ENCODE measurements around the gene TMEM89. TPM values are rescaled to one million over a fixed set of nuclear protein-coding genes. Genes with fewer than 3 reads are reported as not detected.

The TMEM89 gene
- total RNA-seq, 1 donor from 2014 or later: 0.70 TPM

- Mint-ChIP-seq H3K27ac (ENCODE audit: unreplicated experiment) (no peak overlapping the region), H3K9me3 (ENCODE audit: low read depth) (no peaks in the 10 kb centered on the region), H3K4me1 (ENCODE audit: low read depth) (peaks cover 15% of the 10 kb centered on the region), H3K36me3 (ENCODE audit: low read depth) (peaks cover 17% of the 10 kb centered on the region), H3K4me3 (ENCODE audit: unreplicated experiment) (no peak overlapping the region), H3K27me3 (ENCODE audit: low read depth) (no peaks in the 10 kb centered on the region)
- no peak for DNase-seq (ENCODE audit: low spot score)
- TF ChIP-seq CTCF (IDR thresholded peaks at IDR 0.05): no peak
Measured at GRCh38 chr3:48639944-48640606, 18.5 kb upstream of the TMEM89 start.

DNA sequence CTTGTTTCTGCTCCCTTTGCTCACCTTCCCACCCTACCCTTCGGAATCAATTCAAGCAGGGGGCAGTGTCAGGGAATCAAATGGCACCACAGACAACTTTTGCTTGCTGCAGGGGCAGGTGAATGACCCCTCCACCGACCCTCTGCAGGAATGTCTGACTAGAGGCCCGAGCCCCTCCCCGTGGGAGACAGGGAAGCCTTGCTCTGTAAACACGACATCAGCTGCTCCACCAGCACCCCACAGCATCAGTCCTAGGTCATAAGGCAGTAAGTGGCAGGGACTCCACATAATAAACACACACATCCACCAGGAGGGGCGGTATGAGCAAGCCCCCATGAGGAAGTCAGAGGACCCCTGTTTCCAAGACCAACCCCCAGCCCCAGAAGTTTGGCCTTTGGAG is 15.7 kb upstream of the TMEM89 start:
- H3K4me3 Mint-ChIP-seq (ENCODE audit: unreplicated experiment): no peak overlapping the region
- no peak for TF ChIP-seq CTCF (IDR thresholded peaks at IDR 0.05)
- no peak for DNase-seq (ENCODE audit: low spot score)
- H3K36me3 Mint-ChIP-seq (ENCODE audit: low read depth): peaks cover 13% of the 10 kb centered on the region
- H3K27me3 Mint-ChIP-seq (ENCODE audit: low read depth): no peaks in the 10 kb centered on the region
- H3K27ac Mint-ChIP-seq (ENCODE audit: unreplicated experiment): no peak overlapping the region
- peaks cover 32% of the 10 kb centered on the region for H3K4me1 Mint-ChIP-seq (ENCODE audit: low read depth)
- no peaks in the 10 kb centered on the region for H3K9me3 Mint-ChIP-seq (ENCODE audit: low read depth)

- no peak for DNase-seq (ENCODE audit: low spot score)
- peak overlapping the region; percentile 90 for H3K4me3 Mint-ChIP-seq (ENCODE audit: unreplicated experiment)
- peaks cover 13% of the 10 kb centered on the region for H3K36me3 Mint-ChIP-seq (ENCODE audit: low read depth)
- no peak for TF ChIP-seq CTCF (IDR thresholded peaks at IDR 0.05)
- peak overlapping the region; percentile 89 for H3K27ac Mint-ChIP-seq (ENCODE audit: unreplicated experiment)
- H3K27me3 Mint-ChIP-seq (ENCODE audit: low read depth): no peaks in the 10 kb centered on the region
- H3K4me1 Mint-ChIP-seq (ENCODE audit: low read depth): peaks cover 35% of the 10 kb centered on the region
- no peaks in the 10 kb centered on the region for H3K9me3 Mint-ChIP-seq (ENCODE audit: low read depth)
Measured at GRCh38 chr3:48636149-48636655, 14.6 kb upstream of the TMEM89 start.

DNA sequence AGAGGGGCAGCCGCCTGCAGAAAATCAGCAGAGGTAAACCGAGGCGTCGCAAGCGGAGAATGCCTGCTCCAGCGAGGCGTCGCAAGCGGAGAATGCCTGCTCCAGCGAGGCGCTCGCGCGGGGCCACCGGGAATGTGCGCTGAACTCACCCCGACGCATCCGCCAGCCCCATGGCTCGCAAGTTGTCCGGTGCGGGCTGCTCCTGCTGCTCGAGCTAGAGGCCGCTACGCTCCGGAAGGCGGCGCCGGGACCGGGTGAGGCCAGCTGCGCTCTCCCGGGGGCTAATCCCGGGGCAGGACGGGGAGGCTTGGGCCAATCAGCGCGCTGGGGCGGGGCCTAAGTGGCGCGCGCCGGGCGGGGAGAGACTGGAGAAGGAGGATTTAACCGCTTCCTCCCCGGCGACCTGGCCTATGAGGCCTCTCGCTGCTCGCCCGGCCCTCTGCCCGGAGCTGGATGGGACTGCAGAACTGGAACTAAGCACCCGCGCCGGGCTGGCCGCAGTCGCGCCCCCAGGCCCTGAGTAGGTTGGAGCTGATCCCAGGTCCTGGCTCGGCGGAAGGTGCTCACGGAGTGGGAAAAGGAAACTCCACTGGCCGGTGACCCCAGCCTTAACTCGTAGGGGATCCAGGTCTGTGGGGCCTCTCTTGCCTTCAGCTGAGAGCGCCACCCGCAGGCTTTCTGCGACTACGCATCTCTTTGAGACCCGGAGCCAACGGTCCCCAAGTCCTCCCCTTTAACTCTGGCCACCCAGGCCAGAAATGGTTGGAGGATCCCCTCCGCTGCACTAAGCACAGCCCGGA is 13.9 kb upstream of the TMEM89 start, which contains the start of gene SLC26A6:
Gene SLC26A6 (minus strand): TSS at position 240 of the 800 bp plus-strand sequence. CDS start 68 bp downstream, at position 172.
- Mint-ChIP-seq H3K4me3 (ENCODE audit: unreplicated experiment) (peak within 1 kb of the TSS; percentile 90), H3K4me1 (ENCODE audit: low read depth) (peaks cover 35% of the 10 kb centered on the region), H3K9me3 (ENCODE audit: low read depth) (no peaks in the 10 kb centered on the region)

More for the DNA sequence above, 13.9 kb upstream of the TMEM89 start, which contains the start of gene SLC26A6:
- Mint-ChIP-seq H3K27ac (ENCODE audit: unreplicated experiment) (peak within 1 kb of the TSS; percentile 89), H3K27me3 (ENCODE audit: low read depth) (no peaks in the 10 kb centered on the region), H3K36me3 (ENCODE audit: low read depth) (peaks cover 14% of the 10 kb centered on the region)
- TF ChIP-seq CTCF (IDR thresholded peaks at IDR 0.05): peak; percentile 85
- peak; percentile 99 for DNase-seq (ENCODE audit: low spot score)

Measured in chondrocyte (in vitro differentiated cells).